Sigmoid colon (tissue), 7 donors: ENCODE results near the gene MTA1. TPM values are rescaled to one million over a fixed set of nuclear protein-coding genes. Genes with fewer than 3 reads are reported as not detected.

Experiments used
- DNase-seq: peaks from one replicate; pipeline ENCODE4 v3.0.0-alpha.2; 2019
- H3K27ac ChIP-seq, 4 donors: fragments of 200-600 bp; sonication (generic); one replicate each; pipeline ENCODE4 v1.5.1; 2016 to 2019; ENCODE audit warnings: mild to moderate bottlenecking in 1 of 4
- H3K27me3 ChIP-seq, 3 donors: fragments of 200-600 bp; sonication (generic); one replicate each; pipeline ENCODE4 v1.5.1; 2019; ENCODE audit warnings: mild to moderate bottlenecking in 1 of 3
- H3K36me3 ChIP-seq, 4 donors: fragments of 200-600 bp; sonication (generic); one replicate each; pipeline ENCODE4 v1.5.1; 2016 to 2019
- H3K4me1 ChIP-seq, 4 donors: fragments of 200-600 bp; sonication (generic); one replicate each; pipeline ENCODE4 v1.5.1; 2017 to 2019
- H3K4me3 ChIP-seq, 4 donors: fragments of 200-600 bp; sonication (generic); one replicate each; pipeline ENCODE4 v1.5.1; 2017 to 2019; ENCODE audit warnings: mild to moderate bottlenecking in 2 of 4, moderate library complexity in 1 of 4
- H3K9me3 ChIP-seq, 4 donors: fragments of 200-600 bp in 3 of 4; sonication (generic) in 3 of 4; one replicate each; pipeline versions ENCODE4 v1.5.1 to v1.6.1; 2013 to 2019
- EP300 ChIP-seq, 4 donors: sonication (generic); formaldehyde crosslinking; IDR thresholded peaks; one replicate each; pipeline ENCODE4 v1.6.1; 2017; ENCODE audit warnings: antibody characterized with exemption in 4 of 4
- POLR2A ChIP-seq, 2 donors: fragments of 450-650 bp; IDR thresholded peaks; one replicate each; pipeline ENCODE4 v1.6.1; 2016; ENCODE audit warnings: antibody characterized with exemption in 2 of 2, mild to moderate bottlenecking in 2 of 2, moderate library complexity in 2 of 2
- POLR2AphosphoS5 ChIP-seq, 4 donors: sonication (generic); formaldehyde crosslinking; IDR thresholded peaks; one replicate each; pipeline ENCODE4 v1.6.1; 2017; ENCODE audit warnings: antibody characterized with exemption in 4 of 4
- WGBS, 2 donors: extraction: QIAGEN DNeasy Blood & Tissue Kit; methylation state at CpG; one replicate each; pipeline ENCODE4 v1.1.7; 2013; 5-methylcytosine and 5-hydroxymethylcytosine counted together
- intact Hi-C: fragments of 100-400 bp; cut with DNase I; formaldehyde crosslinking; loops from one replicate; pipeline ENCODE4 v1.15.1; 2023
- polyA plus RNA-seq, 3 donors: library from polyadenylated mRNA; stranded (reverse); fragments of 200-250 nt; gene quantifications; one replicate each; pipeline ENCODE4 v1.2.3, GENCODE V29; 2013
- total RNA-seq, 4 donors: library from RNA; depleted of rRNA; stranded (reverse); fragments of >200 nt; gene quantifications; one replicate each; pipeline ENCODE4 v1.1.0, GENCODE V29; 2016
- TF ChIP-seq, protein P1 (sequence below), 4 experiments: fragments of 450-650 bp in 3 of 4; fragments of 200-600 bp in 1 of 4; IDR thresholded peaks; one replicate each; pipeline ENCODE4 v1.5.1; 2016 to 2019; ENCODE audit warnings: antibody characterized with exemption in 4 of 4, mild to moderate bottlenecking in 3 of 4, moderate library complexity in 2 of 4
- donor health status: healthy with polysubstance abuse.
- donor health status: Bipolar disorder and iron deficiency.
- donor health status: healthy.

Gene MTA1
- total and polyA plus RNA-seq, 7 donors, result 14.3 to 92.8 (median 44.7) TPM

DNA sequence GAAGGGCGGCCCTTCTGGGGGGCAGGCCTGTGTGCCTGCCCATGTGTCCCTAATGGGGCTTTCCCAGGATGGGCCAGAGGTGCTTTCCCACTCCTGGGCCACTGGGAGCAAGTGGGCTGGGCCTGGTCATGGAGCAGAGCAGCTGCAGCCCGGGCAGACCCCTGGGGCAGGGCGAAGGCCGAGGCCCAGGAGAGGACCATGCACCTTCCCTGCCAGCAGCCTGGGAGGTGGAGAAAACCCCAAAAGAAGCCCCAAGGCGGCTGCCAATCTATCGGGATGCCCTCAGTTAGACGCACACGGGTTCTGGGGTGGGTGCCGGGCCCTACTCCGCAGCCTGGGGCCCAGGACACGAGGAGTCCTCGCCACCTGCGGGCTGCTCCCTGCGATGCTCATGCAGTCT lies 38.9 kb downstream of the MTA1 start:
- intact Hi-C loops, result no loop called here
- no peaks in the 10 kb centered on the region for H3K4me1 ChIP-seq
- no peak overlapping the region for H3K4me3 ChIP-seq
- peaks cover 26 to 77% (median 55%) of the 10 kb centered on the region in 4 donors for H3K36me3 ChIP-seq
- DNase-seq, result no peak
- no peak overlapping the region for H3K27ac ChIP-seq
- H3K27me3 ChIP-seq, result no peaks in the 10 kb centered on the region
- no peaks in the 10 kb centered on the region for H3K9me3 ChIP-seq
- TF ChIP-seq, protein P1, sequence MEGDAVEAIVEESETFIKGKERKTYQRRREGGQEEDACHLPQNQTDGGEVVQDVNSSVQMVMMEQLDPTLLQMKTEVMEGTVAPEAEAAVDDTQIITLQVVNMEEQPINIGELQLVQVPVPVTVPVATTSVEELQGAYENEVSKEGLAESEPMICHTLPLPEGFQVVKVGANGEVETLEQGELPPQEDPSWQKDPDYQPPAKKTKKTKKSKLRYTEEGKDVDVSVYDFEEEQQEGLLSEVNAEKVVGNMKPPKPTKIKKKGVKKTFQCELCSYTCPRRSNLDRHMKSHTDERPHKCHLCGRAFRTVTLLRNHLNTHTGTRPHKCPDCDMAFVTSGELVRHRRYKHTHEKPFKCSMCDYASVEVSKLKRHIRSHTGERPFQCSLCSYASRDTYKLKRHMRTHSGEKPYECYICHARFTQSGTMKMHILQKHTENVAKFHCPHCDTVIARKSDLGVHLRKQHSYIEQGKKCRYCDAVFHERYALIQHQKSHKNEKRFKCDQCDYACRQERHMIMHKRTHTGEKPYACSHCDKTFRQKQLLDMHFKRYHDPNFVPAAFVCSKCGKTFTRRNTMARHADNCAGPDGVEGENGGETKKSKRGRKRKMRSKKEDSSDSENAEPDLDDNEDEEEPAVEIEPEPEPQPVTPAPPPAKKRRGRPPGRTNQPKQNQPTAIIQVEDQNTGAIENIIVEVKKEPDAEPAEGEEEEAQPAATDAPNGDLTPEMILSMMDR (IDR thresholded peaks at IDR 0.05), result no peak
- TF ChIP-seq EP300 (IDR thresholded peaks at IDR 0.05), result no peak
- no peak for TF ChIP-seq POLR2AphosphoS5 (IDR thresholded peaks at IDR 0.05)
- TF ChIP-seq POLR2A (IDR thresholded peaks at IDR 0.05), result no peak
- 89 to 90% methylated on average over 14 of the region's 14 CpGs for WGBS, 2 donors

DNA sequence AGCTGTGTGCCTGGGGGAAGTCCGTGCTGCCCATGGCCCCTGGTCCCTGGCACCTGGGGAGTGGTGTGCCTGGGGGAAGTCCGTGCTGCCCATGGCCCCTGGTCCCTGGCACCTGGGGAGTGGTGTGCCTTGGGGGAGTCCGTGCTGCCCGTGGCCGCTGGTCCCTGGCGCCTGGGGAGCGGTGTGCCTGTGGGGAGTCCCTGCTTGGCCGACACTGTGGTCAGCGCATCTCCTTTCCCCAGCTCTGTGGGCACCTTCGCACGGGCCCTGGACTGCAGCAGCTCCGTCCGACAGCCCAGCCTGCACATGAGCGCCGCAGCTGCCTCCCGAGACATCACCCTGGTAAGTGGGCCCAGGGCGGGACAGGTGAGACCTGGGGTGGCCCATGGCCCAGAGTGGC lies 40.5 kb downstream of the MTA1 start:
- peaks cover 32 to 77% (median 61%) of the 10 kb centered on the region in 4 donors for H3K36me3 ChIP-seq
- no peak overlapping the region for H3K4me3 ChIP-seq
- H3K27ac ChIP-seq, result no peak overlapping the region
- no peaks in the 10 kb centered on the region for H3K9me3 ChIP-seq
- DNase-seq, result no peak
- intact Hi-C loops, result no loop called here
- H3K27me3 ChIP-seq, result no peaks in the 10 kb centered on the region
- no peak for TF ChIP-seq EP300 (IDR thresholded peaks at IDR 0.05)
- no peak for TF ChIP-seq POLR2AphosphoS5 (IDR thresholded peaks at IDR 0.05)
- TF ChIP-seq, protein P1 (IDR thresholded peaks at IDR 0.05), result no peak
- no peak for TF ChIP-seq POLR2A (IDR thresholded peaks at IDR 0.05)
- WGBS, 2 donors, result 95 to 96% methylated on average over 17 of the region's 17 CpGs
- no peaks in the 10 kb centered on the region for H3K4me1 ChIP-seq

DNA sequence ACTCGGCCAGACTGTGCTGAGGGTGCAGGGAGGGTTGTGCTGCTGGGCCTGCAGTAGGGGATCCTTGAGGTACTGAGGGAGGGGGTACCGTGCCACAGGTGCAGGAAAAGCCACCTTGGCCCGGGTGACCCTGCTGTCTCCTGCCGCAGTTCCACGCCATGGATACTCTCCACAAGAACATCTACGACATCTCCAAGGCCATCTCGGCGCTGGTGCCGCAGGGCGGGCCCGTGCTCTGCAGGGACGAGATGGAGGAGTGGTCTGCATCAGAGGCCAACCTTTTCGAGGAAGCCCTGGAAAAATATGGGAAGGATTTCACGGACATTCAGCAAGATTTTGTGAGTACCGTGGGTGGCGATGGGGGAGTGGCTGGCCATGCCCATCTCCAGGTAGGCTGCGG lies 41.0 kb downstream of the MTA1 start:
- Histone ChIP-seq H3K36me3 (peaks cover 32 to 77% (median 60%) of the 10 kb centered on the region in 4 donors), H3K9me3 (no peaks in the 10 kb centered on the region), H3K4me1 (no peaks in the 10 kb centered on the region), H3K27me3 (no peaks in the 10 kb centered on the region), H3K4me3 (no peak overlapping the region), H3K27ac (no peak overlapping the region)
- WGBS, 2 donors, result 94 to 95% methylated on average over 17 of the region's 17 CpGs
- intact Hi-C loops, result no loop called here
- no peak for DNase-seq
- TF ChIP-seq, protein P1 (IDR thresholded peaks at IDR 0.05), result no peak
- TF ChIP-seq POLR2AphosphoS5 (IDR thresholded peaks at IDR 0.05), result no peak
- no peak for TF ChIP-seq POLR2A (IDR thresholded peaks at IDR 0.05)
- no peak for TF ChIP-seq EP300 (IDR thresholded peaks at IDR 0.05)

DNA sequence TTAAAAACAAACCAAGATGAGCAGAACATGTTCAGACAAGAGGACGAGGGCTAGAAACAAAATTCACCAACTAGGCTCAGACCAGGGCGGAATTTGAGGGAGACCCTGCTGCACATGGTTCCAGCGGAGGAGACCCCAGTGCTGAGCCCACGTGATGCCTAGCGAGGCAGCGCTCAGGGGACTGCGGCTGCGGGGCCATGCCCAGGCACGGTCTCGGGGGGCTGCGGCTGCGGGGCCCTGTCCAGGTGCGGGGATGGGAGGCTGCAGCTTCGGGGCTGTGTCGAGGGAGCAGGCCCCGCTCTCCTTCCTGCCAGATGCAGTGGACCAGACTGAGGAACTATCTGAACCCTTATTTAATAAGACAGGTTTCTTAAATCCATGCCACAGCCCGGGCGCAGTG lies 42.3 kb downstream of the MTA1 start:
- peaks cover 37 to 77% (median 56%) of the 10 kb centered on the region in 4 donors for H3K36me3 ChIP-seq
- intact Hi-C loops, result no loop called here

More for the DNA sequence above, 42.3 kb downstream of the MTA1 start:
- H3K27ac ChIP-seq, result no peak overlapping the region
- TF ChIP-seq POLR2AphosphoS5 (IDR thresholded peaks at IDR 0.05), result no peak
- no peak for TF ChIP-seq POLR2A (IDR thresholded peaks at IDR 0.05)
- TF ChIP-seq, protein P1 (IDR thresholded peaks at IDR 0.05), result no peak
- no peak for TF ChIP-seq EP300 (IDR thresholded peaks at IDR 0.05)
- H3K4me3 ChIP-seq, result no peak overlapping the region
- no peaks in the 10 kb centered on the region for H3K27me3 ChIP-seq
- H3K4me1 ChIP-seq, result no peaks in the 10 kb centered on the region
- 95 to 97% methylated on average over 18 of the region's 18 CpGs for WGBS, 2 donors
- no peak for DNase-seq
- no peaks in the 10 kb centered on the region for H3K9me3 ChIP-seq
